A673 (cell line): ENCODE data around the gene DOK6. TPM values are rescaled to one million over a fixed set of nuclear protein-coding genes. Genes with fewer than 3 reads are reported as not detected.

ENCODE experiments used
- BruUV-seq: library from RNA; stranded (reverse); fragments of 400-500 nt; replicated peaks from 2 replicates; lab custom pipeline; 2021; lab: Mats Ljungman, UMichigan
- CTCF ChIA-PET: fragments of 300-600 bp; sonication (Branson Sonifier 250); formaldehyde crosslinking; loops from one replicate; lab custom pipeline; 2022; ENCODE audit warnings: antibody characterized with exemption; lab: Charles Lee
- POLR2A ChIA-PET: fragments of 300-600 bp; sonication (Branson Sonifier 250); formaldehyde crosslinking; loops from one replicate; lab custom pipeline; 2022; ENCODE audit warnings: antibody characterized with exemption; ENCODE audit not compliant: low non-redundant PET; lab: Charles Lee
- DNase-seq: peaks from one replicate; pipeline ENCODE4 v3.0.0-alpha.2; 2015; ENCODE audit warnings: low spot score
- H3K27ac ChIP-seq: fragments of 200-600 bp; sonication (generic); 2 replicates; pipeline ENCODE4 v1.5.1; 2016; ENCODE audit warnings: mixed run types, low read depth, mild to moderate bottlenecking, mixed read lengths, antibody characterized with exemption, low read length; ENCODE audit not compliant: poor library complexity, severe bottlenecking
- H3K27me3 ChIP-seq: fragments of 200-600 bp; sonication (generic); replicated peaks from 2 replicates; pipeline ENCODE4 v1.6.1; 2017; ENCODE audit warnings: mixed run types, low read depth, mild to moderate bottlenecking, mixed read lengths, antibody characterized with exemption, low read length; ENCODE audit not compliant: insufficient read depth, poor library complexity
- H3K36me3 ChIP-seq: fragments of 200-600 bp; sonication (generic); 2 replicates; pipeline ENCODE4 v1.6.1; 2016; ENCODE audit warnings: mixed run types, mild to moderate bottlenecking, mixed read lengths, antibody characterized with exemption, low read length; ENCODE audit not compliant: insufficient read depth, poor library complexity, severe bottlenecking
- H3K4me1 ChIP-seq: fragments of 200-600 bp; sonication (generic); 2 replicates; pipeline ENCODE4 v1.6.1; 2017; ENCODE audit warnings: mixed run types, mild to moderate bottlenecking, mixed read lengths, antibody characterized with exemption, low read length; ENCODE audit not compliant: insufficient read depth, poor library complexity, severe bottlenecking
- H3K4me3 ChIP-seq: fragments of 200-600 bp; sonication (generic); 2 replicates; pipeline ENCODE4 v1.5.1; 2016; ENCODE audit warnings: low read depth, mixed run types, mild to moderate bottlenecking, mixed read lengths, low read length; ENCODE audit not compliant: poor library complexity, severe bottlenecking
- H3K9me3 ChIP-seq: fragments of 200-600 bp; sonication (generic); 2 replicates; pipeline ENCODE4 v1.6.1; 2016; ENCODE audit warnings: mixed run types, low read depth, mild to moderate bottlenecking, mixed read lengths, antibody characterized with exemption, low read length; ENCODE audit not compliant: poor library complexity, severe bottlenecking
- EZH2 ChIP-seq: fragments of 200-600 bp; sonication (generic); IDR thresholded peaks from 2 replicates; pipeline ENCODE4 v1.6.1; 2017; ENCODE audit warnings: borderline replicate concordance, low read depth, mild to moderate bottlenecking, mixed read lengths, antibody characterized with exemption, low read length; ENCODE audit not compliant: poor library complexity, severe bottlenecking
- intact Hi-C: fragments of 100-400 bp; cut with micrococcal nuclease; formaldehyde crosslinking; loops from one replicate; pipeline ENCODE4 v1.10.0; 2022; ENCODE audit not compliant: unreplicated experiment
- total RNA-seq: library from RNA; stranded (reverse); gene quantifications from 2 replicates; pipeline ENCODE4 v1.2.3, GENCODE V29; 2021
- TF ChIP-seq, protein P1 (sequence below): fragments of 300-800, 200-600 bp; sonication (generic); conservative IDR thresholded peaks from 2 replicates; pipeline ENCODE4 v1.5.1; 2017; ENCODE audit warnings: low read depth, mild to moderate bottlenecking, antibody characterized with exemption, low read length, moderate library complexity, mixed read lengths

DOK6 gene
- total RNA-seq, 1 experiment from 2014 or later, result 13.7 TPM

DNA sequence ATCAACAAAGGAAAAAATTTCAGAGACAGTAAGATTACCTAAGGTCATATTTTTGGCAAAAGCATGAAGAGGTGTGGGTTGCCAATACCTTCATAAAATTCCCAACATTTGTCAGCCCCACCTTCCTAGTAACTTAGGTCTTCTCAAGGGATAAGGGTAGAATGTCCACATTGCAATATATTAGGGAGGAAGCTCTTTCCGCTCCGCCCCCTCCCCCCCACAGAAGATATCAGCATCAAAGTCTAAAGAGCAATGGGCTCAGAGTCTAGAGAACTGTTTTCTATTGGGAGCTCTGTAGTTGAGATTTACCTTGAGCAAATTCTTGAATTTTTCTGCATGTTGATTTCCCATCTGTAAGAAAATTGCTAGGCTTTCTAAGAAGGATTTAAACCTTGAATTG is 346.7 kb downstream of the DOK6 start:
- no TSS peak for BruUV-seq
- no peaks in the 10 kb centered on the region for H3K27me3 ChIP-seq
- intact Hi-C loops, result no loop called here
- no peak overlapping the region for H3K27ac ChIP-seq
- no peaks in the 10 kb centered on the region for H3K9me3 ChIP-seq
- no peak overlapping the region for H3K4me3 ChIP-seq
- DNase-seq, result no peak
- H3K36me3 ChIP-seq, result no peaks in the 10 kb centered on the region
- no peaks in the 10 kb centered on the region for H3K4me1 ChIP-seq
- no peak for TF ChIP-seq EZH2
- TF ChIP-seq, protein P1, sequence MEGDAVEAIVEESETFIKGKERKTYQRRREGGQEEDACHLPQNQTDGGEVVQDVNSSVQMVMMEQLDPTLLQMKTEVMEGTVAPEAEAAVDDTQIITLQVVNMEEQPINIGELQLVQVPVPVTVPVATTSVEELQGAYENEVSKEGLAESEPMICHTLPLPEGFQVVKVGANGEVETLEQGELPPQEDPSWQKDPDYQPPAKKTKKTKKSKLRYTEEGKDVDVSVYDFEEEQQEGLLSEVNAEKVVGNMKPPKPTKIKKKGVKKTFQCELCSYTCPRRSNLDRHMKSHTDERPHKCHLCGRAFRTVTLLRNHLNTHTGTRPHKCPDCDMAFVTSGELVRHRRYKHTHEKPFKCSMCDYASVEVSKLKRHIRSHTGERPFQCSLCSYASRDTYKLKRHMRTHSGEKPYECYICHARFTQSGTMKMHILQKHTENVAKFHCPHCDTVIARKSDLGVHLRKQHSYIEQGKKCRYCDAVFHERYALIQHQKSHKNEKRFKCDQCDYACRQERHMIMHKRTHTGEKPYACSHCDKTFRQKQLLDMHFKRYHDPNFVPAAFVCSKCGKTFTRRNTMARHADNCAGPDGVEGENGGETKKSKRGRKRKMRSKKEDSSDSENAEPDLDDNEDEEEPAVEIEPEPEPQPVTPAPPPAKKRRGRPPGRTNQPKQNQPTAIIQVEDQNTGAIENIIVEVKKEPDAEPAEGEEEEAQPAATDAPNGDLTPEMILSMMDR, result no peak
- CTCF ChIA-PET, result no interaction called here
- POLR2A ChIA-PET, result no interaction called here

- Histone ChIP-seq H3K36me3 (no peaks in the 10 kb centered on the region), H3K4me1 (peaks cover 2% of the 10 kb centered on the region), H3K9me3 (no peaks in the 10 kb centered on the region), H3K27me3 (no peaks in the 10 kb centered on the region), H3K4me3 (no peak overlapping the region), H3K27ac (no peak overlapping the region)
- DNase-seq, result no peak
- TF ChIP-seq, protein P1, result no peak
- TF ChIP-seq EZH2, result no peak
- intact Hi-C loops, result loop anchor here (10.0 kb wide), 1 partner anchor 322 kb away; no protein-coding TSS in a partner anchor
- ChIA-PET CTCF (no interaction called here), POLR2A (no interaction called here)
- BruUV-seq, result no TSS peak
Measured at GRCh38 chr18:69752737-69753380, 352.2 kb downstream of the DOK6 start.

DNA sequence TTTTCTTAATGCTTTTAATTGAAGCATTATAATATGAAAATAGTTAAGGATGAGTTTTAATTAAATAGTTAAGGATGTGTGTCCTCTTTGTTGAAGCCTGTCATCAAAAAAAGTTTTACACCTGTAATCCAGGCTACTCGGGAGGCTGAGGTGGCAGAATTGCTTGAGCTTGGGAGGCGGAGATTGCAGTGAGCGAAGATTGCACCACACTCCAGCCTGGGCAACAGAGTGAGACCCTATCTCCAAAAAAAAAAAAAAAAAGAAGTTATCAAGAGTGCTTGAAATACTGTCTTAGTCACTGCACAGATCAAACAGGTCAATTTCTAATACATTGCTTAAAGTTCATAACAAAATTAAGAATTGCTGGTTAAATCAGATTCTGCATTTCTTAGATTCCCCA is 353.4 kb downstream of the DOK6 start:
- no TSS peak for BruUV-seq
- Histone ChIP-seq H3K4me1 (peaks cover 8% of the 10 kb centered on the region), H3K9me3 (no peaks in the 10 kb centered on the region), H3K4me3 (no peak overlapping the region), H3K27me3 (no peaks in the 10 kb centered on the region), H3K36me3 (no peaks in the 10 kb centered on the region), H3K27ac (no peak overlapping the region)
- ChIA-PET CTCF (no interaction called here), POLR2A (no interaction called here)
- TF ChIP-seq, protein P1, result no peak
- no peak for TF ChIP-seq EZH2
- DNase-seq, result no peak
- intact Hi-C loops, result loop anchor here (10.0 kb wide), 1 partner anchor 321 kb away; no protein-coding TSS in a partner anchor
